Neural cell (in vitro differentiated cells): ENCODE results near the gene CTNNA2. TPM values are rescaled to one million over a fixed set of nuclear protein-coding genes. Genes with fewer than 3 reads are reported as not detected.

ENCODE experiments used
- H2AFZ ChIP-seq: fragments of 200-600, 300-800 bp; sonication (generic), shearing (Covaris generic); 2 replicates; pipeline ENCODE4 v1.6.0; 2014; ENCODE audit warnings: low read depth, mild to moderate bottlenecking, antibody characterized with exemption, low read length, moderate library complexity
- H3F3A ChIP-seq: fragments of 200-600 bp; shearing (Covaris generic); 2 replicates; pipeline ENCODE4 v1.6.1; 2016; ENCODE audit warnings: mild to moderate bottlenecking, moderate library complexity, mixed read lengths, antibody characterized with exemption, low read length; ENCODE audit not compliant: insufficient read depth, poor library complexity, severe bottlenecking
- H3K27ac ChIP-seq: fragments of 200-600, 300-800 bp; sonication (generic), shearing (Covaris generic); 2 replicates; pipeline ENCODE4 v1.5.1; 2014; ENCODE audit warnings: mild to moderate bottlenecking, low read length, moderate library complexity
- H3K27me3 ChIP-seq: fragments of 300-800, 200-600 bp; sonication (generic), shearing (Covaris generic); 2 replicates; pipeline ENCODE4 v1.6.0; 2014; ENCODE audit warnings: mild to moderate bottlenecking, low read depth, low read length, moderate library complexity; ENCODE audit not compliant: insufficient read depth
- H3K36me3 ChIP-seq: fragments of 300-800, 200-600 bp; sonication (generic), shearing (Covaris generic); 2 replicates; pipeline ENCODE4 v1.5.1; 2014; ENCODE audit warnings: mild to moderate bottlenecking, antibody characterized with exemption, low read length, moderate library complexity; ENCODE audit not compliant: insufficient read depth
- H3K4me2 ChIP-seq: fragments of 300-800, 200-600 bp; sonication (generic), shearing (Covaris generic); 2 replicates; pipeline ENCODE4 v1.6.0; 2014; ENCODE audit warnings: mild to moderate bottlenecking, low read length
- H3K4me3 ChIP-seq: fragments of 300-800, 200-600 bp; sonication (generic), shearing (Covaris generic); 2 replicates; pipeline ENCODE4 v1.5.1; 2014; ENCODE audit warnings: mild to moderate bottlenecking, low read length, moderate library complexity
- H3K79me2 ChIP-seq: fragments of 200-600 bp; shearing (Covaris generic); replicated peaks from 2 replicates; pipeline ENCODE4 v1.6.0; 2014; ENCODE audit warnings: mild to moderate bottlenecking, low read length, moderate library complexity; ENCODE audit not compliant: insufficient read depth
- H3K9ac ChIP-seq: fragments of 300-800, 200-600 bp; sonication (generic), shearing (Covaris generic); 2 replicates; pipeline ENCODE4 v1.6.1; 2016; ENCODE audit warnings: mild to moderate bottlenecking, low read length, mixed read lengths
- H3K9me2 ChIP-seq: fragments of 200-600 bp; shearing (Covaris generic); 2 replicates; pipeline ENCODE4 v1.6.1; 2016; ENCODE audit warnings: mild to moderate bottlenecking, low read length, mixed read lengths; ENCODE audit not compliant: insufficient read depth
- H3K9me3 ChIP-seq: fragments of 200-600, 300-800 bp; sonication (generic), shearing (Covaris generic); 2 replicates; pipeline ENCODE4 v1.6.1; 2016; ENCODE audit warnings: mild to moderate bottlenecking, mixed run types, low read length, moderate library complexity, mixed read lengths
- H4K20me1 ChIP-seq: fragments of 200-600 bp; shearing (Covaris generic); 2 replicates; pipeline ENCODE4 v1.6.1; 2016; ENCODE audit warnings: mild to moderate bottlenecking, mixed run types; ENCODE audit not compliant: insufficient read depth
- EP300 ChIP-seq: fragments of 450-650 bp; conservative IDR thresholded peaks from 2 replicates; pipeline ENCODE4 v1.6.1; 2014; ENCODE audit warnings: antibody characterized with exemption, mild to moderate bottlenecking, moderate library complexity; ENCODE audit not compliant: poor library complexity, severe bottlenecking
- EZH2 ChIP-seq: fragments of 200-600, 300-800 bp; shearing (Covaris generic), sonication (generic); IDR thresholded peaks from 2 replicates; pipeline ENCODE4 v1.6.1; 2014; ENCODE audit warnings: antibody characterized with exemption, low read length, borderline replicate concordance, mild to moderate bottlenecking; ENCODE audit not compliant: insufficient read depth, poor library complexity, severe bottlenecking
- MXI1 ChIP-seq: fragments of 450-650 bp; conservative IDR thresholded peaks from 2 replicates; pipeline ENCODE4 v1.6.1; 2014; ENCODE audit warnings: antibody characterized with exemption, mild to moderate bottlenecking; ENCODE audit not compliant: poor library complexity, severe bottlenecking
- POLR2AphosphoS5 ChIP-seq: IDR thresholded peaks from 2 replicates; pipeline ENCODE4 v1.6.1; 2012
- RAD21 ChIP-seq: fragments of 450-650 bp; conservative IDR thresholded peaks from 2 replicates; pipeline ENCODE4 v1.6.1; 2014; ENCODE audit warnings: antibody characterized with exemption, mild to moderate bottlenecking, moderate library complexity
- SMC3 ChIP-seq: fragments of 450-650 bp; conservative IDR thresholded peaks from 2 replicates; pipeline ENCODE4 v1.6.1; 2014; ENCODE audit warnings: antibody characterized with exemption, mild to moderate bottlenecking, moderate library complexity; ENCODE audit not compliant: poor library complexity
- TAF1 ChIP-seq: IDR thresholded peaks from 2 replicates; pipeline ENCODE4 v1.6.1; 2012; ENCODE audit warnings: low read depth
- polyA plus RNA-seq: library from polyadenylated mRNA; depleted of rRNA; stranded (reverse); fragments of >200 nt; gene quantifications from 2 replicates; pipeline ENCODE4 v1.2.3, GENCODE V29; 2014
- TF ChIP-seq, protein P1 (sequence below): IDR thresholded peaks from 2 replicates; pipeline ENCODE4 v1.6.1; 2012; ENCODE audit warnings: borderline replicate concordance
- TF ChIP-seq, protein P2 (sequence below): fragments of 450-650 bp; IDR thresholded peaks from 2 replicates; pipeline ENCODE4 v1.5.1; 2014; ENCODE audit warnings: antibody characterized with exemption, mild to moderate bottlenecking, moderate library complexity; ENCODE audit not compliant: poor library complexity, severe bottlenecking

CTNNA2 gene
- polyA plus RNA-seq, 1 donor from 2014 or later = 194 TPM

DNA sequence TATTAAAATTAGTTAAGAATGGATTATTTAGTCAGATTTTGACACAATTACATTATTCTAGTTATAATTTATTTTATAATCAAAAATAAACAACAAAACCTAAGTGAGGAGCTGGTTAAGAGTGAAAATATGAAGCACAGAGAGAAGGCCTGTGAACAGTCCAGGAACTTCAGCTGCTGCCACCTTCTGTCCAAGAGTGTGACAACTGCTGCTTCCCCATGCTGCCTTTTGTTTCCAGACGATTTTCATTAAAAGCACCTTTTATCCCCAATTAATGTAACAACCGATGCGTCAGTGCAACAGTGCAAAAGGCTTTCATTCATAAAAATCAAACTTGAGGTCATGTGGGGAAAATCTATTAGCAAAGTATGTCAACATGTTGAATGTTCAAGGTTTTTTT is 363.6 kb downstream of the CTNNA2 start:
- Histone ChIP-seq H3K4me3 (no peak overlapping the region), H3K4me2 (no peak overlapping the region), H3K9me3 (no peaks in the 10 kb centered on the region), H4K20me1 (no peaks in the 10 kb centered on the region), H3K9ac (no peak overlapping the region), H3K27ac (no peak overlapping the region), H3K27me3 (no peaks in the 10 kb centered on the region), H3K36me3 (no peaks in the 10 kb centered on the region), H3K9me2 (no peaks in the 10 kb centered on the region), H3K79me2 (no peaks in the 10 kb centered on the region), H2AFZ (no peak overlapping the region), H3F3A (no peaks in the 10 kb centered on the region)
- TF ChIP-seq, protein P1, sequence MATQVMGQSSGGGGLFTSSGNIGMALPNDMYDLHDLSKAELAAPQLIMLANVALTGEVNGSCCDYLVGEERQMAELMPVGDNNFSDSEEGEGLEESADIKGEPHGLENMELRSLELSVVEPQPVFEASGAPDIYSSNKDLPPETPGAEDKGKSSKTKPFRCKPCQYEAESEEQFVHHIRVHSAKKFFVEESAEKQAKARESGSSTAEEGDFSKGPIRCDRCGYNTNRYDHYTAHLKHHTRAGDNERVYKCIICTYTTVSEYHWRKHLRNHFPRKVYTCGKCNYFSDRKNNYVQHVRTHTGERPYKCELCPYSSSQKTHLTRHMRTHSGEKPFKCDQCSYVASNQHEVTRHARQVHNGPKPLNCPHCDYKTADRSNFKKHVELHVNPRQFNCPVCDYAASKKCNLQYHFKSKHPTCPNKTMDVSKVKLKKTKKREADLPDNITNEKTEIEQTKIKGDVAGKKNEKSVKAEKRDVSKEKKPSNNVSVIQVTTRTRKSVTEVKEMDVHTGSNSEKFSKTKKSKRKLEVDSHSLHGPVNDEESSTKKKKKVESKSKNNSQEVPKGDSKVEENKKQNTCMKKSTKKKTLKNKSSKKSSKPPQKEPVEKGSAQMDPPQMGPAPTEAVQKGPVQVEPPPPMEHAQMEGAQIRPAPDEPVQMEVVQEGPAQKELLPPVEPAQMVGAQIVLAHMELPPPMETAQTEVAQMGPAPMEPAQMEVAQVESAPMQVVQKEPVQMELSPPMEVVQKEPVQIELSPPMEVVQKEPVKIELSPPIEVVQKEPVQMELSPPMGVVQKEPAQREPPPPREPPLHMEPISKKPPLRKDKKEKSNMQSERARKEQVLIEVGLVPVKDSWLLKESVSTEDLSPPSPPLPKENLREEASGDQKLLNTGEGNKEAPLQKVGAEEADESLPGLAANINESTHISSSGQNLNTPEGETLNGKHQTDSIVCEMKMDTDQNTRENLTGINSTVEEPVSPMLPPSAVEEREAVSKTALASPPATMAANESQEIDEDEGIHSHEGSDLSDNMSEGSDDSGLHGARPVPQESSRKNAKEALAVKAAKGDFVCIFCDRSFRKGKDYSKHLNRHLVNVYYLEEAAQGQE = no peak
- TF ChIP-seq MXI1 (no peak), EP300 (no peak), EZH2 (no peak), SMC3 (peak; percentile 73), TAF1 (no peak), POLR2AphosphoS5 (no peak), RAD21 (peak; percentile 60)
- TF ChIP-seq, protein P2, sequence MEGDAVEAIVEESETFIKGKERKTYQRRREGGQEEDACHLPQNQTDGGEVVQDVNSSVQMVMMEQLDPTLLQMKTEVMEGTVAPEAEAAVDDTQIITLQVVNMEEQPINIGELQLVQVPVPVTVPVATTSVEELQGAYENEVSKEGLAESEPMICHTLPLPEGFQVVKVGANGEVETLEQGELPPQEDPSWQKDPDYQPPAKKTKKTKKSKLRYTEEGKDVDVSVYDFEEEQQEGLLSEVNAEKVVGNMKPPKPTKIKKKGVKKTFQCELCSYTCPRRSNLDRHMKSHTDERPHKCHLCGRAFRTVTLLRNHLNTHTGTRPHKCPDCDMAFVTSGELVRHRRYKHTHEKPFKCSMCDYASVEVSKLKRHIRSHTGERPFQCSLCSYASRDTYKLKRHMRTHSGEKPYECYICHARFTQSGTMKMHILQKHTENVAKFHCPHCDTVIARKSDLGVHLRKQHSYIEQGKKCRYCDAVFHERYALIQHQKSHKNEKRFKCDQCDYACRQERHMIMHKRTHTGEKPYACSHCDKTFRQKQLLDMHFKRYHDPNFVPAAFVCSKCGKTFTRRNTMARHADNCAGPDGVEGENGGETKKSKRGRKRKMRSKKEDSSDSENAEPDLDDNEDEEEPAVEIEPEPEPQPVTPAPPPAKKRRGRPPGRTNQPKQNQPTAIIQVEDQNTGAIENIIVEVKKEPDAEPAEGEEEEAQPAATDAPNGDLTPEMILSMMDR = peak; percentile 64

DNA sequence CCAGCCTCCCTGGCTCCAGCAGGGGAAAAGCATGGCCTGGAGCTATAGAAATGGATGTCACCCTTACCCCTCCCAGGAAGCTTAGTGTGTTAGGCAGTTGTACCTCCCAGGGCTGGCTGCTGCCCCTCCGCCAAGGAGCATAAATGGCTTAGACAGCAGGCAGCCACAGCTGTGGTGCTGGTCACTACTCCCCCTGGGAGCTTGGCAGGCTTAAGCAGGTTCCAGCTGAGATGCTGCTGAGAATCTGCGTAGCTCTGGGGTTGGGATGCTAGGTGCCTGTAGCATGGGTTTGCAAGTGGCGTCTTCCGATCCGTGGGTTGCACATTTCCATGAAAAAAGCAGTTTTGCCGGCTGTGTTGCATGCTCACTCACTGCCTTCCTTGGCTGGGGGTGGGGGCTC is 369.7 kb downstream of the CTNNA2 start:
- Histone ChIP-seq H3K27me3 (no peaks in the 10 kb centered on the region), H3K9me3 (no peaks in the 10 kb centered on the region), H2AFZ (no peak overlapping the region), H3K9me2 (no peaks in the 10 kb centered on the region), H3K4me2 (no peak overlapping the region), H3K36me3 (no peaks in the 10 kb centered on the region), H3K79me2 (no peaks in the 10 kb centered on the region), H3K27ac (no peak overlapping the region), H3K4me3 (no peak overlapping the region), H3F3A (no peaks in the 10 kb centered on the region), H3K9ac (no peak overlapping the region), H4K20me1 (no peaks in the 10 kb centered on the region)
- TF ChIP-seq, protein P1 = no peak
- TF ChIP-seq EZH2 = no peak
- no peak for TF ChIP-seq RAD21
- TF ChIP-seq EP300 = no peak
- TF ChIP-seq POLR2AphosphoS5 = no peak
- TF ChIP-seq, protein P2 = no peak
- no peak for TF ChIP-seq SMC3
